ENCODE measurements around the gene KRTAP5-5.
"Not testable (repeated sequence)": the region's sequence is repeated elsewhere in the genome, so short reads cannot be mapped to it uniquely, and the experiment has no call there.

KRTAP5-5 gene

DNA sequence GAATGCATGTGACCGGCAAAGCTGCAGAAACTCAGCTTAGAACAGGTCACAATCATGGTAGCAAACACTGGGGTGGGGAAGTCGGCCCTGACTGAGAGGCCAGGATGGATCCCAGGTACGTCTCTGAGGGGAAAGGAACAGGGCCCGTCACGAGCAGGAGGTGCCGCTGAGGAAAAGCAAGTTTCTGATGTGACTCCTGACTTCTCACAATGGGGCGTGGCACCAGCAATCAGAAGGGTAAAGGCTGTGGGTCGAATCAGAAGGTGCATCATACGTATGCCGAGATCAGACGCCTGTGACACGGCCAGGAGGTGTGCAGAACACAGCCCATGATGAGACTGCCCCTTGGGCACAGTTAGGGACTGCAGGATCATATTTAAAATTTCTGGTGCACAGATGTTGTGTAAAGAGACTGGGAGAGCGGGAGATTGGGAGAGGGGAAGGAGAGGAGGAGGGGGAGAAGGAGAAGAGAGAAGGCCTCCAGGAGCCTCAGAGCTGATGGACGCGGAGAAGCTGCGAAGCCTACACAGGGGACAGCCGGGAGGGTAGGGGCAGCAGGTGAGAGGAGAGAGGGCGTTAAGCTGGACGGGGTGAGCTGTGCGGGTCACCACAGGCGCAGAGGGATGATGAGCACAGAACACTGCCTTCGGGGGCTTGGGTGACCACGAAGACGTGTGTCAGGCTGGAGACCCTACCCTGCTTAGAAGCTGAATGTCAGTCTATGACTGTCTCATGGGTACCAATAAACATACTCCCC lies 30.7 kb downstream of the KRTAP5-5 start:
- no peak for DNase-seq

DNA sequence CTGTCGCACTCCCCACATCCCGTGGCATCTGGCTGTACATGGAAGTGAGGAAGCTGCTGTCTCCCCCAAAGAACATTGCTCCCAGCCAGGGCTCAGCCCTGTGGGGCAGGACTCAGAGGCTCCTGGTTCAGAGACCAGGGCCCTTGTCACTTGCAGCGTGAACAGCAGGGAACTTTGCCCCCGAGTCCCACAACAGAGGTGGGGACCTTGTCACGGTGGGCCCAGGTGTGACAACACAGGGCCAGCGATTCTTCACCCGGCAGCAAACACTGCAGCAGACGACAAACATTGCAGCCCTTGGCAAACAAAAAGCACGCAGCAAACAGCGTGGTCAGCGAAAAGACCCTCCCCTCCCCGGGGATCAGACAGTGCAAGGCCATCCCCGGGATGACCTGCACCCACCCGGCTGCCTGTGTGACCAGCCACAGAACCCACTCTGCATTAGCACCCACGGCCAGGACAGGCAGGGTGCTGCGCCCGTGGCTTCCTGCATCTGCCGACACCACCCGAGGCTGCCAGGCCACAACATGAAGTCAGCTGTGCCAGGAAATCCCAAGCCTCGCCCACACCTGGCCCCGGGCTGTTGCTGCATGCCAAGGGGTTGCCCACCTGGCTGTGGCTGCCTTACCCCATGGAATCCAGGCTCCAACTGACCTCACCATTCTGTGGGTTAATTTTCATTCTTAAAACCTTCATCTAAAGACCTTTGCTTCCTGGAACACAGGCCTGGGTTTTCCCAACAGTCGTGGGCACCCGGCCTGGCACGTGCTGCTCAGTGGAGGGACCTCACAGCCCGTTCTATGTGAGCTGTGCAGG lies 32.1 kb downstream of the KRTAP5-5 start:
- not testable (repeated sequence) for DNase-seq

DNA sequence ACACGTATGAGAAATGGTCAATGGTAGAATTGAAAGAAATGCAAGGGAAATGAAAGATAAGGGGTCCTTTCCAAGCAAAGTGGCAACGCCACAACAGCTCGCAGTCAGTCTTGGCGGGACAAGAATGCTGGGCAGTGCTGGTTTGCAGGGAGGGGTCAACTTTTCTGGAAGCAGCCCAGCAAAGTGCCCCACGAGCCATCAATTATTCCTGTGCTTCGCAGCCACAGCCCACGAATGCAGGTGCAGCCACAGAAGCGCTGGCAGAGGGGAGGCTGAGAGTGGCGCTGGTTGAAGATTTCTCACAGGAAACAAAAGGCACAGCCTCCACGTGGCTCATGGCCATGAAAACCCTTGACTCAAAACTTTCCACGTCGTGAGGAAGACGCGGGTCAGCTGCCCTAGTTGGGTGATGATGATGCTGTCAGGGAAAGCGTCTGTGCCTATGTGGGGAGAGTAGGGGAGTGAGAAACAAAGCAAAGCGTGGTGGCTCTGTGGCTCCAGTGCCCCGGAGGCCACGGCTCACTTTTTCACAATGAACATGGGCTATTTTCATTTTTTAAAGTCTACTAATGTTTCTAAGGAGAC lies 33.2 kb downstream of the KRTAP5-5 start:
- DNase-seq: not testable (repeated sequence)

DNA sequence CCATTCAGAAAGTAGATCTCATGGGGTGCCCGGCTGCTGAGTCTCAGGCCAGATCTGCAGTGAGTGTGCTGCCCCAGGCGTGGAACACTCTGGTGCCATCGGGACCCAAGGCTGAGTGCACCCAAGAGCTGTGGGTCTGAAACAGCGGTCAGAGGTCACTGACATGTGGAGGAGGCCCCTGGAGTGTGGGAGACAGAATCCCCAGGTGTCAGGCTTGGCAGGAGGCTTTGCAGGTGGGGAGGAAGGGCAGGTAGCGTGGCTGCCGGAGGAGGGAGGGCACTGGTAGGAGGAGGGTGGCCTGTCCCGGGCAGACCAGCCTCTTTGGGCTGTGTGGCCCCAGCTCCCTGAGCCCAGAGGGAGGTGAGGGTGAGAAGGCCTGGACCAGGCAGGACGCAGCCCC lies 35.7 kb downstream of the KRTAP5-5 start:
- DNase-seq: no peak

DNA sequence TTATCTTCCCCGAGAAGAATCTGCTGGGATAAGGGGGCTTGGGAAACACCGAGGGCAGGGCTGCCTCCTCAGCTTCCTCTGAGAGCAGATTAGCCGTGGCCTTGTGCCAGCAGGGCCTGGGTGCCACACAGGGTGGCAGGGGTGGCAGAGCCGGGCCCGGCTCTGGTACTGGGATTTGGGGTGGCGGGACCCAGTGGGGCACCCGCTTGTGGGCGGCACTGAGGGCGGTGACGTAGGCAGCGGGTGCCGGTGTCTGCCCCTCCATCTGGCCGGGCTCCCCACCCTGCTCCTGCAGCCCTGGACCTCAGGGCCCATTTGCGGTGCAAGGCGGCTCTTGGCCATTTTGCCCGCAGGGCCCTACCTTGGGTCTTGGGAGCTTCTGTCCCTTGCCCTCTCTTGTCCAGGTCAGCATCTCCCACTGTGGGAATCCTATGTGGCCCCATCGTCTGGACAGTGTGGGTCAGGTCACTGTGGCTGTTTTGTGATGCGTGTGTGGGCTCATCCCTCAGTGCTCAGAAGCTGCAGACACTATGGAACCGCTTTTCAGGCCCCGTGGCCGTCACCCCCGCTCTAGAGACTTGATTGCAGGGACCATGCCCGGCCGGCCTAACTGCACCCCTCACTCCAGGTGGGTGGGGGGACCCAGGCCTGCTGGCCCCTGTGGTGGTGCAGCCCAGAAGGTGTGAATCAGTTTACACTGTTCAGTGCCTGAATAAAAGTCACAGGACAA lies 37.7 kb downstream of the KRTAP5-5 start:
- DNase-seq: no peak

DNA sequence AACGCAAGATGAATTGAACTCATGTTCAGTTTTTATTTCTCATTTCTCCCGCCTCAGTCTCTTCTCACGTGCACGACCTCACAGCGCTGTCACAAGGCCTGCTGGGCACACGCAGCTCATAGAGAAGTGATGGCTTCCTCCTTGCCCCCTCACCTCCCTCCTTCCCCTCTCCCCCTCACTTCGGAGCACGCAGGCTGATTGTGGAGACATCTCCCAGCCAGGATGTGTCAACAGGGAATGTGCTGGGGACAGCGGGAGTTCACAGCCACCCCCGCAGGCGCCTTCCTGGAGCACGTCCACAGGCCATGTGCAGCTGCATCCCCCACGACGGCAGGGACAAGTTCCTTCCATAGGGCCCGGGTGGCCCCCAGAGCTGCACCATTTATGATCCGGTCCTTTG lies 38.3 kb downstream of the KRTAP5-5 start:
- DNase-seq: no peak

DNA sequence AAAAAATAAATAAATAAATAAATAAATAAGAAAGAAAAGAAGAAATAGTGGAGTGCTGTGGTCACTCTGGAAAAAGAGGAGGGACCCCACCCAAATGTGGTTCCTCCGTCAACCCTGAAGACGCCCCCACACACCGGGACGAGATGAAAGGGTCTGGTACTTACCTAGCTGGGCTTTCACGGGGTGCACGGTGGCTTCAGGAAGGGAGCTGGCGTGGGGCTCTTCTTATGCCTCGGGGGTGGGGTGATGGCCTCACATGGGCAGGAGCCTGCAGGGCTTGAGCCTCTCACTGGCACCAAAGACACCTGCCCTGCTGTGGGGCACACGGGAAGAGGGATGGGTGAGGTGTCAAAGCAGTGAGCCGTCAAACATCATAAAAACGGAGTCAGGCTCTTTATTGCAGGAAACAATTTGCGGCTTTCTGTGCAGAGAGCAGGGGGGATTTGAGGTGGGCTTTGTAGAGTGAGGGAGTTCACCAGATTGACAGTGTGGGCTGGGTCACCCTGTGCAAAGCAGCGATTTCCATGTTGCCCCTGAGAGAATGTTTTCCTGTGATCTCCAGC lies 39.4 kb downstream of the KRTAP5-5 start:
- no peak for DNase-seq

DNA sequence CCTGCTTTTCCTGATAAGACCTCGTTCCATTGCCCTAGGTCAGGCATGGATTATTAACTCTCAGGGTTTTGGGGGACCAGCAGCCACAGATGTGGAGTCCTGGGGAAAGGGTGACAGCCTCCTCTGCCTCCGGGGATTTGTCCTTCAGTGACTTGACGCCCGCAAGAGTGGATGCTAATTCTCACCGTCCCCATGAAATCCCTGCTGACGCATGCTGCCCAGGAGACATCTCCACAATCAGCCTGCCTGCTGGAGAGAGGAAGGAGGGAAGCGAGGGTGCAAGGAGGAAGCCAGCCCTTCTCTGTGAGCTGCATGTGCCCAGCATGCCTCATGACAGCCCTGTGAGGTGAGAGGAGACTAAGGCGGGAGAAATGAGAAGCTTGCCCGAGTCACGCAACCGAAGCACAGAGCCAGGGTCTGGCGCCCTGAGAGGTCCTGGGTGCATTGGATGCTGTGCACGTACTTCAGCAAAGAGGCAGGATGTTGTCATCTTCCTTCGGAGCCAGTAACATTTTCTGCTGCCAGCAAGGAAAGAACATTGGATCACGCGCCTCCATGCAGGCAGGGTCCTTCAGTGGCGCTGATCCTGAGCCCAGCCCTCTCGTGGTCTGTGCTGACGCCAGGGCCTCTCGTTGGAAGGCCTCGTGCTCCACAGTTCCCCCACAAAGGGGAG lies 40.1 kb downstream of the KRTAP5-5 start:
- no peak for DNase-seq

DNA sequence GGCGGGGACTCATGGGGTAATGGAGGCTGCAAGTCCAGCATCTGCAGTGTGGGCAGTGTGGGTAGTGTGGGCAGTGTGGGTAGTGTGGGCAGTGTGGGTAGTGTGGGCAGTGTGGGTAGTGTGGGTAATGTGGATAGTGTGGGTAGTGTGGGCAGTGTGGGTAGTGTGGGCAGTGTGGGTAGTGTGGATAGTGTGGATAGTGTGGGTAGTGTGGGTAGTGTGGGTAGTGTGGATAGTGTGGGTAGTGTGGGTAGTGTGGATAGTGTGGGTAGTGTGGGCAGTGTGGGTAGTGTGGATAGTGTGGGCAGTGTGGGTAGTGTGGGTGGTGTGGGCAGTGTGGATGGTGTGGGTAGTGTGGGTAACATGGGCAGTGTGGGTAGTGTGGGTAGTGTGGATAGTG lies 40.9 kb downstream of the KRTAP5-5 start:
- DNase-seq: not testable (repeated sequence)

DNA sequence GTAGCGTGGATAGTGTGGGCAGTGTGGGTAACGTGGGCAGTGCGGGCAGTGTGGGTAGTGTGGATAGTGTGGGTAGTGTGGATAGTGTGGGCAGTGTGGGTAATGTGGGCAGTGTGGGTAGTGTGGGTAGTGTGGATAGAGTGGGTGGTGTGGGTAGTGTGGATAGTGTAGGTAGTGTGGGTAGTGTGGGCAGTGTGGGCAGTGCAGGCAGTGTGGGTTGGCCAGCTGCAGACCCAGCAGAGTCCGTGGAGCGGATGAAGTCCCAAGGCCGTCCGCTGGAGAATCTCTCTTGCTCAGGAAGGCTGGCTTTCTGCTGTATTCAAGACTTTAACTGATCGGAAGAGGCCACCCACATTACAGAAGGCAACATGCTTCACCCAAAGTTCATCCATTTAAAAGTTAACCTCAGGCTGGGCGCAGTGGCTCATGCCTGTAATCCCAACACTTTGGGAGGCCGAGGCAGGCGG lies 41.4 kb downstream of the KRTAP5-5 start:
- DNase-seq: no peak

DNA sequence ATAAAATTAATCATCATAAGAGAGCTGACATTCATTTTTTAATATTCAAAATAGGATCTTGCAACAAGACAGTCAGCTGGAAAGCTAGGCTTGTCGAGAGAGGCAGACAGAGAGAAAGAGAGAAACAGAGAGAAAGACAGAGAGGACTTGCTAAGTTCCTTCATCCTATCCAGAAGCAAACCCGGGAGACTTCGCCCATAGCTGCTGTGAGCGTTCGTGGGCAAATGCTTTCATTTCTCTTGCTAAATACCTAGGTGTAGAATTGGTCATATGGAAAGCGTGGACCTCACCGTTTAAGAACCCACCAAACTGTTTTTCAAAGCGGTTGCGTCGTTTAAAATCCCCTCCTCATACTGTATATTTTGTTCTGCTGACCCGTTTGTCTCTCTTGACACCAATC lies 42.1 kb downstream of the KRTAP5-5 start:
- DNase-seq: no peak

DNA sequence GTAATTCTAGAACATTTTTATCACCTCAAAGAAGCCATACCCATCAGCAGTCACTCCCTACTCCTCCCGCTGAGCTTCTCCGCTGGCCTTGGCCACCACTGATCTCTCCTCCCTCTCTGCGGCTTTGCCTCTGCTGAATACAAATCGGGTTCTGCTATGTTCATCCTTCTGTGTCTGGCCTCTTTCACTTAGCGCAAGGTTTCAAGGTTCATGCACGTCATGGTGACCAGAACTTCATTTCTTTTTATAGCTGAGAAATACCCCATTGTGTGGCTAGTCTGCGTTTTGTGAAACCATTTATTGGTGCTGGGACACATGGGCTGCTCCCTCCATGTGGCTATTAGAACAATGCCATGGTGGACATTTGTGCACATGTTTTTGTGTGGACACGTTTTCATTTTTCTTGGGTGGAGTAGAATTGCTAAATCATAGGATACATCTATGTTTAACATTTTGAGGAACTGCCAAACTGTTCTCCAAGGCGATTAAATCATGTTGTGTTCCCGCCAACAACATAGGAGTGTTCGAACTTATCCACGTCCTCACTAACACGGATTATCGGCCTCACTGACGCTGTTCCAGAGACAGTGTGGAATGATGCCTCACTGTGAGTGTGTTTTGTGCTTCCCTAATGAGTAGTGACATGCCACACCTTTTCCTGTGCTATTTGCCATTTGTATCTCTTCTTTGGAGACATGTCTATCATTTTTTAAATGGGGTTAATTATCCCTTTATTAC lies 43.2 kb downstream of the KRTAP5-5 start:
- no peak for DNase-seq

DNA sequence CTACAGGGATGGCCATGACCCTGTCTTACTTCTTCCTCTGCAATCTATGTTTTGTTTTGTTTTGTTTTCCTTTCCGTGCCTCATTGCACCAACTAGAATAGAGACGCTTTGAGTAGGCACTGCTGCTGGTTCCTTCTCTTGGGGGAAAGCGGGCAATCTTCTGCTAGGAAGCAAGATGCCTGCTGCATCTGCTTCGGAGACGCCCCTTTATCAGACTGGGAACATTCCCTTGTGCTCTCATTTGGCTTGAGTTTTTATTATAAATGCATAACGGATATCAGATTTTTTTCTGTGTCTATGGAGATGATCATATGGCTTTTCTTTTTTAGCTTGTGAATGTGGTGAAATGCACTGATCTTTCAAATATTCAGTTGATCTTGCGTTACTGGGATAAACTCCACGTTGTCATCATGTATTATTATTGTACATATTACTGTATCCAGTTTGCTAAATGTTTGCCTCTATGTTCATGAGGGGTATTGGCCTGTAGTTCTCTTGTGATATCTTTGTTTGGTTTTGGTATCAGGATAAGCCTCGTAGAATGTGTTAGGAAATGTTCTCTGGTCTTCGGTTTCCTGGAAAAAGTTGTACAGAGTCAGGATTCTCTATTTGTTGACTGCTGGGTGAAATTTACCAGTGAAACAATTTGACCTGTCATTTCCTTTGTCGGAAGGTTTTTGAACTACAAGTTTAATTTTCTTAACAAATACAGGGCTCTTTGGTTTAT lies 44.0 kb downstream of the KRTAP5-5 start:
- DNase-seq: no peak

DNA sequence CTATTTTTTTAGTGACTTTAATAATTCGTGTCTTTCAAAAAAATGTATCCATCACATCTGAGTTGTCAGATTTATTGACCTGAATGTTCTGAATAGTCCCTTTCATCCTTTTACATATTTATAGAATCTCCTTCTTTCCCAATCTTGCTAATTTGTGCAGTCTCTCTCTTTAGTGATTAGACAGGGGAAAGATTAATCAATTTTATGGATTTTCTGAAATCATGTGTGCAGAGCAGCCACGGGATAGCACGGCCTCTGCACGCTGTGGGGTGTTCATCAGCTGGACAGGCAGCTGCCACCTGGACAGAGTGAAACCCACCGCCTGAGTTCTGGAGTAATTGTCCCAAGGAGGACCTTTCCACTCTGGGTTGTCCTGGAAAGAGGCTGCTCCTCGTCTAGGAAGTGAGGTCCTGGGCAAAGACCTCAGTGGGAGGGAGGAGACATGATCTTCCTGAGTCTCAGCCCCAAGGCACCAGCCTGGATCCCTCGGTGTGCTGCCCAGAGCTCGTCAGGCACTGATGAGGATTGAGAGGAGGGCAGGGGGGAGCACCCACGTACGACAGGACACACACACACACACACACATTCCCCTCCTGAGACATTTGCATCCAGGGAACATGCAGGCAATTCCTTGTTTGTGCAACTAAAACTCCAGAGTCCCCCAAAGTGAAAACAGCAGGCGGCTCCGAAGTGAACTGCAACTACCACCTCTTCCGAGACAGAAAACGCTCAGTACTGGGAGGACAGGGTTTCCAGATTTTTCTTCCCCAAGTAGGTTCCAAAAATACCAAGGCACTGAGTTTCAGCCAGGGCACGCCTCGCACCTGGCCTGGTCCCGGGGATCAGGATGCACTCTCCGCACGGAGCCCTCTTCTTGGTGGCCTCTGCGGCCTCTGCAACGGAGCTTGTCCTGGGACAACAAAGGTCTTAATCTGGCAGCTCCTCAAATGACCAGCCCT lies 44.9 kb downstream of the KRTAP5-5 start:
- no peak for DNase-seq

DNA sequence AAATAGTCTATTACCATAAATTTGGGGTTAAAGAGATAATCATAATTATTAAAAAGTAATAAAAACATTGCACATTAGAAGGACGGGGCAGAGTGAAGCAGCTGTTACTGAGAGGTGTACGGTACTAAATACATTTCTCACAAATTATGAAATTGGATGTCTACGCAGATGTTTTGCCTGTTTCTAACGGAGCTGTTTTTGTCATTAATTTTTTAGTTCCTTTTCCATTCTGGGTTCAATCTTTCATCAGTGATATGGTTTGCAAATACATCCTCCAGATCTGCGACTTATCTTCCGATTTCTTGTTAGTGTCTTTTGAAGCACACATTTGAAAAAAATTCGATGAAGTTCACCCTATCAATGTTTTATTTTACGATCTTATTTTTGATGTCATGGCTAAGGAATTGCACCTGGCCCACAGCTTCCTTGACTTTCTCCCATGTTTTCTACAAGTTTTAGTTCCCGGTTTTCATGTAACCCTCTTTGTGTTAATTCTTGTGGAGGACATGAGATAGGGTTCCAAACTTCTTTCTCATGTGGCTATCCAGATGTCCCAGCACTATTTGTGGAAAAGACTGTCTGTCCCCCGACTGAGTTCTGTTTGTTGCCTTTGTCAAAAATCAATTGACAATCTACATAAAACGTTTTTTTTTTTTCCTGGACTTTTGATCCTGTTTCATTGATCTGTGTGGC lies 46.1 kb downstream of the KRTAP5-5 start:
- no peak for DNase-seq

DNA sequence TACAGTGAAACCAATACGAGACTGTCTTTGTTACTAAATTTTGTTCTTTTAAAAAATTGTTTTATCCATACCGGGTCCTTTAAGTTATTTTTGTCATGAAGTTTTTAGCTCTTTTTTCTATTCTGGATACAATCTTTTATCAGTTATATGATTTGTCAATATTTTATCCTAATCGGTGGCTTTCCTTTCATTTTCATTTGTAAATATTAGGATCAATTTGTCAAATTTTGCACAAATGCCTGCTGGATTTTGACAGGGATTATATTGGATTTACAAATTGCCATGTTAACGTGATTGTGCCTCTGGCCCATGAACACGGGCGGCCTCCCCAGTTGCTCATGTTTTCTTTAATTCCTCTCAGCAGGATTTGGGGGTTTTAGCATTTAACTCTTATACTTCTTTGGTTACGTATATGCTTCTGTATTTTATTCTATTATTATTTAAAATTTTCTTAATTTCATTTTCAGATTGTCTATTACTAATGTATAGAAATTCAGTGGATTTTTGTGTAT lies 46.7 kb downstream of the KRTAP5-5 start:
- no peak for DNase-seq

DNA sequence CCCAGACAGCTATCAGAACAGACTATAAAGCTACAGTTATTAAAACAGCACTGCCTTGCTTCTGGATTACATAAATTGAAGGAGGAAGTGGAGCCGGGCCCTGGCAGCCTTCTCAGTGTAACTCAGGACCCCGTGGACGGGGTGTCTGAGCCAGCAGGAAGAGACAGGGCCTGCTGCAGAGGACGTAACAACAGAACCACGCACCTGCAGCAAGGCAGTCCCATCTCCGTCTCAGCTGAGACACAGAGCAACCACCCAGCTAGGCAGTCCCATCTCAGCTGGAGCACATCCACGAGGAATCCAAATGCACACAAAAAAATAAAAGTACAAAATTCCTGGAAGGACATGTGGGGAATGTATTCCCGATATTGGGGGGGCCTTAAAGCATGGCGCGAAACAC lies 50.3 kb downstream of the KRTAP5-5 start:
- no peak for DNase-seq

Measured in amniotic stem cell (primary cell).